ENCODE measurements around the gene GCK. TPM values are rescaled to one million over a fixed set of nuclear protein-coding genes. Genes with fewer than 3 reads are reported as not detected.

GCK gene
- total and polyA plus RNA-seq, 3 donors from 2014 or later, result 0.90 to 1.2 (median 0.94) TPM

DNA sequence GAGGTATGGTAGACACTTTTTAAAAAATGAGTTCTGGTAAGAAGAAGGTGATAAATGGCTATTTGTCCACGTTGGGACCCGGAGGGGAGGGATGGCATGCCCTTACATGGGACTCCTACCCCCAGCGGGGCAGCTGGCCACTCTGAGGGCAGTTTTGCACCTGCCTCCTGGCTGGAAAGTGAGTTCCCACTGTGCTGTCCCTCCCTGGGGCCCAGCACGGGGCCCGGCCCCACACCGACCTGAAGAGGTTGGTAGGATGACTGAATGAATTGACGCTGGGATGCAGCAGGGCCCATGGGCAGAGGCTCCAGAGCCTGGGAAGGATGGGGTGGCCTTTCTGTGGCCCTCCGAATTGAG is 85.7 kb downstream of the GCK start:
- H3K36me3 ChIP-seq (ENCODE audit: low read depth, missing control alignments), result no peaks in the 10 kb centered on the region
- WGBS, 2 donors, result 59% methylated on average over 8 of the region's 8 CpGs; no CpG with 5 or more reads in 1 of the 2 donors
- no peaks in the 10 kb centered on the region for H3K27me3 ChIP-seq
- peak overlapping the region in 1 of 2 donors; percentile 66 for H3K4me3 ChIP-seq
- peaks cover 14% of the 10 kb centered on the region for H3K4me1 ChIP-seq
- intact Hi-C loops (cut with DNase I; ENCODE audit: low total_unique reads), result no loop called here
- H3K9me3 ChIP-seq, result no peaks in the 10 kb centered on the region
- DNase-seq, result no peak
- H3K27ac ChIP-seq, result peak overlapping the region; percentile 80 to 94
- TF ChIP-seq, protein P1, sequence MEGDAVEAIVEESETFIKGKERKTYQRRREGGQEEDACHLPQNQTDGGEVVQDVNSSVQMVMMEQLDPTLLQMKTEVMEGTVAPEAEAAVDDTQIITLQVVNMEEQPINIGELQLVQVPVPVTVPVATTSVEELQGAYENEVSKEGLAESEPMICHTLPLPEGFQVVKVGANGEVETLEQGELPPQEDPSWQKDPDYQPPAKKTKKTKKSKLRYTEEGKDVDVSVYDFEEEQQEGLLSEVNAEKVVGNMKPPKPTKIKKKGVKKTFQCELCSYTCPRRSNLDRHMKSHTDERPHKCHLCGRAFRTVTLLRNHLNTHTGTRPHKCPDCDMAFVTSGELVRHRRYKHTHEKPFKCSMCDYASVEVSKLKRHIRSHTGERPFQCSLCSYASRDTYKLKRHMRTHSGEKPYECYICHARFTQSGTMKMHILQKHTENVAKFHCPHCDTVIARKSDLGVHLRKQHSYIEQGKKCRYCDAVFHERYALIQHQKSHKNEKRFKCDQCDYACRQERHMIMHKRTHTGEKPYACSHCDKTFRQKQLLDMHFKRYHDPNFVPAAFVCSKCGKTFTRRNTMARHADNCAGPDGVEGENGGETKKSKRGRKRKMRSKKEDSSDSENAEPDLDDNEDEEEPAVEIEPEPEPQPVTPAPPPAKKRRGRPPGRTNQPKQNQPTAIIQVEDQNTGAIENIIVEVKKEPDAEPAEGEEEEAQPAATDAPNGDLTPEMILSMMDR (IDR thresholded peaks at IDR 0.05), result no peak
- no peak for TF ChIP-seq POLR2A (IDR thresholded peaks at IDR 0.05)

DNA sequence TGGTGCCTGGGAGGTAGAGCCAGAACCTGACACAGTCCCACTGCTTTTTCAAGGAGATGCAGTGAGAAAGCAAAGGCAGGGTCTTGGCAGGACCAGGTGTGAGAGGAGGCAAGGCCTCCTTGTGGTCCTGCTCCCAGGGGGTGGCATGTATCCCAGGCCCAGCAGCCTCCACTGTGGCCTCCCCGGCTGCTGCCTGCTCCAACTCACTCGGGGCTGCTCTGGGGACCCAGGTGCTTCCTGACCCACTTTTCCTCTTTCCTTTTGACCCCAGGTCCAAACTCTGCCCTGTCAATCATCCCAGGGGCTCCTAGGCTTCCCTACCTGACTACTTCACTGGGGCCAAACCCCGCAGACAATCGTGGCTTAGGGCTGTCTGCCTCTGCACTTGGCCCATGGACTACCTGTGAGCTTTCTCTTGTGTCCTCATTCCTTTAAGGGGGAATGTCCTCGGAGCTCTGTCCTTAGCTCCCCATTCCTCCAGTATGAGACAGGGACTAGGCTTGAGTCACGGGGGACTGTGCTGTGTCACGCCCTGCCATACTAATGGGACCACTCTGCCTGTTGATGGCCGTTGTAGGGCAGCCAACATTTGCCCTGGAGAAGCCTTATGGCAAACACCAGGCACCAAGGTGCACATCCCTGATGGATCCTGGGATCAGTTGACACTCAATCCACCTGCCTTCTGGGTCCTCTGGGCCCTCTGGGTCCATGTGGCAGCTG is 86.2 kb downstream of the GCK start:
- Histone ChIP-seq H3K36me3 (ENCODE audit: low read depth, missing control alignments) (no peaks in the 10 kb centered on the region), H3K4me1 (peaks cover 14% of the 10 kb centered on the region), H3K27ac (peak overlapping the region in 1 of 2 donors; percentile 94), H3K27me3 (no peaks in the 10 kb centered on the region), H3K4me3 (no peak overlapping the region), H3K9me3 (no peaks in the 10 kb centered on the region)
- no peak for DNase-seq
- TF ChIP-seq, protein P1 (IDR thresholded peaks at IDR 0.05), result no peak
- TF ChIP-seq POLR2A (IDR thresholded peaks at IDR 0.05), result no peak
- 72 to 74% methylated on average over 6 to 8 of the region's 8 CpGs for WGBS, 2 donors
- intact Hi-C loops (cut with DNase I; ENCODE audit: low total_unique reads), result no loop called here

DNA sequence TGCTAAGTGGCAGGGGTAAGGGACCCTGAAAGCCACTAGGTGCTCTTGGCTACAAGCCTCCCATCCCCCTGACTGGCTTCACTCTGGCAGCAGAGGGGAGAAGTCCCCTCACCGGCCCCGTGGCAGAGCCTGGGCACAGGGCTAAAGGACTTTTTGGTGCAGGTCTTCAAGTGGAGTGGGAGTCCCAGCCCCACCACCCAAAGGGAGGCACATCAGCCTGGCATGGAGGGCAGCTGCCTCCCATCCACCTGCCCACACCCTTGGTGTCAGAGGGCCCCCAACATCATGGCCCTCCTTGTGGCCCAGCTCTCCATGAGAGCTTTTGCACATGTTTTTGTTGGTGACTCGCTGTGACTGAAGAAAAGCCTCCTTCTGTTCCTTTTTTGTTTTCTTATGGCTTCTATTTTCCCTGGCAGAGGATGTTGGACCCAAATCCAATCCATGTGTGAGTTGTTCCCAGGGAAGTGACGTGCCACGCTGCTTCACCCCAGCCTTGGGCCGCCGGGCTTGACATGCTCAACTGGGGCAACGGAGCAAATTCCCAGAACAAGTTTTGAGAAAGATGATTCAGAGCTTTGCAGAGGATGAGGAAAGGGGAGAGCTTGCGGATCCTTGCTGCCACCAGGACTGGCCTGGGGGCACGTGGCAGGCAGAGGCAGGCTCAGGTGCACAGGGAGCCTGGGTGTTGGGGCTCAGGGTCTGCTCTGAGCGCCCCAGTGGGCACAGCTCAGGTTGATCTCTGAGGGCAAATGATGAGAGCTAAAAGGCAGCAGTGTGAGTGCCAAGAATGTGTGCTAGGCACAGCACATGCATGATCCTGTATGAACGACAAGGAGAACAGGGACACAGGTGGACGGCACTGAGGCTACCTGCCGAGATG is 87.0 kb downstream of the GCK start:
- peaks cover 14% of the 10 kb centered on the region for H3K4me1 ChIP-seq
- DNase-seq, result no peak
- whole genome bisulfite sequencing, 2 donors, result 76 to 78% methylated on average over 14 of the region's 14 CpGs
- no peak for TF ChIP-seq POLR2A (IDR thresholded peaks at IDR 0.05)
- TF ChIP-seq, protein P1 (IDR thresholded peaks at IDR 0.05), result no peak
- no peaks in the 10 kb centered on the region for H3K9me3 ChIP-seq
- no peaks in the 10 kb centered on the region for H3K36me3 ChIP-seq (ENCODE audit: low read depth, missing control alignments)
- intact Hi-C loops (cut with DNase I; ENCODE audit: low total_unique reads), result no loop called here
- H3K4me3 ChIP-seq, result no peak overlapping the region
- H3K27me3 ChIP-seq, result no peaks in the 10 kb centered on the region
- H3K27ac ChIP-seq, result peak overlapping the region; percentile 59 to 65

DNA sequence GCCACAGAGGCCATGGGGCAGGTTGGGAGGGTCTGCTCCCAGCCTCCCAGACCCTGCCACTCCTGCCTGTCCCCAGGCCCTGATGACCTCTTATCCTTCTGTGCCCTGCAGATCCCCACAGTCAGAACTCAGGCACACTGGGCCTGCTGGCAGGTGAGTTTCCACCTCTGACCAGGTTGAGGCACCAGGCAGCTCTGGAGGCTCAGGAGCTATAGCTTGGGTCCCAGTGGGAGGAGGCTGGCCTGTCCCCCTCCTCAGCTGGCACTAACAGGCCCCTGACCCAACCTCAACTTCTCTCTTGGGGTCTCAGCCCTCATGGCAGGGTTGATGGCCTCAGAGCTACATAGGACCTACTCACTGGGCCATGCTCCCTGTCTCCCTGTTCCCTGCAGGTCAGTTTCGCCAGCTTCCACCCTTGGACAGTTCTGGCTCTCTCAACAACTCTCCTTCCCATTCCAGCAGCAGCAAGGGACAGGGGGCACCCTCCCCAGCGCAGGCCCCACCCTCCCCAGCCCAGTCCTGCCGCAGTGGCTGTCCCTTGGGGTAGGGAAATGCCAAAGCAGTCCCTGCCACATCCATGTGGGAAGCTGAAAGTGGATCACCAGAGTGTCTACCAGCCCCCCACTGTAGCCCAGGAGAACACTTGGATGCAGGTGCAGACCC is 87.8 kb downstream of the GCK start:
- intact Hi-C loops (cut with DNase I; ENCODE audit: low total_unique reads), result no loop called here
- no peak for DNase-seq
- Histone ChIP-seq H3K27me3 (no peaks in the 10 kb centered on the region), H3K9me3 (no peaks in the 10 kb centered on the region), H3K27ac (peak overlapping the region; percentile 59 to 65), H3K4me3 (no peak overlapping the region), H3K36me3 (ENCODE audit: low read depth, missing control alignments) (no peaks in the 10 kb centered on the region), H3K4me1 (peaks cover 10% of the 10 kb centered on the region)
- TF ChIP-seq, protein P1 (IDR thresholded peaks at IDR 0.05), result no peak
- no peak for TF ChIP-seq POLR2A (IDR thresholded peaks at IDR 0.05)
- 75 to 88% methylated on average over 2 to 3 of the region's 3 CpGs for WGBS, 2 donors
